ENCODE data around the gene PML.
A peak's percentile ranks its signal among the peaks of the same experiment; 100 is the strongest.

PML gene

DNA sequence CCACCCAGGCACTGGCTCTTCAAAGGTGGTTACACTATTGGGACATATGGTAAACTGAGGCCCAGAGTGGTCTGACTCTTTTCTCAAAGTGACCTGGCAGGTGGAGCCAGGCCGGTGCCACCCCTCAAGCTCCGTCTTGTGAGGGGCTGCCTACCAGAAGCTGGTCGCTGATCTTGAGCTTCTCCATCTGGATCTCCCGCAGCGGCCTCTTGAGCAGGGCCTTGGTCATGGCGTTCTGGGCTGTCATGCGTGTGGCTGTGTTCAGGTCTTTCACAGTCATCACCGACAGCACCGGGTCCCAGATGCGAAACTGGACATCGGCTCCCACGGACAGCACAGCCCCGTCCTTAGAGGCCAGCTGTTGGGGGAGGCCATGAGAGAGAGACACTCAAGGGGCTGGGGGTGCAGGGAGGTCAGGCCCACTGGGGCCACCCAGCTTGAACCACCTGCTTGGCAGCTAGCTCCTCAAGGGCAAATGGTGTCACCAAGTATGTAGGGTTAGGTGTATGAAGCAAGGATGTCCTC lies 6.0 kb upstream of the PML start:
- Histone ChIP-seq H3K9me3 (ENCODE audit: low read length) (no peaks in the 10 kb centered on the region), H3K9ac (ENCODE audit: low read length) (no peak overlapping the region), H3K9me2 (ENCODE audit: low read depth, low read length) (no peaks in the 10 kb centered on the region), H3K4me2 (ENCODE audit: low read length) (no peak overlapping the region), H3F3A (ENCODE audit: insufficient read depth, low read length) (no peaks in the 10 kb centered on the region), H3K4me1 (ENCODE audit: insufficient read depth, low read length, severe bottlenecking) (peaks cover 21% of the 10 kb centered on the region), H3K27me3 (ENCODE audit: insufficient read depth, low read length) (no peaks in the 10 kb centered on the region), H3K4me3 (ENCODE audit: low read depth, low read length, poor library complexity, severe bottlenecking) (no peak overlapping the region), H3K36me3 (ENCODE audit: insufficient read depth, low read length) (peaks cover 6% of the 10 kb centered on the region; the same call in 1 of the 2 replicates), H4K20me1 (ENCODE audit: insufficient read depth, low read length) (no peaks in the 10 kb centered on the region), H2AFZ (ENCODE audit: low read length) (no peak overlapping the region), H3K27ac (ENCODE audit: low read depth, low read length, poor library complexity, severe bottlenecking) (no peak overlapping the region), H3K79me2 (ENCODE audit: insufficient read depth, low read length) (no peaks in the 10 kb centered on the region)
- TF ChIP-seq, protein P1, sequence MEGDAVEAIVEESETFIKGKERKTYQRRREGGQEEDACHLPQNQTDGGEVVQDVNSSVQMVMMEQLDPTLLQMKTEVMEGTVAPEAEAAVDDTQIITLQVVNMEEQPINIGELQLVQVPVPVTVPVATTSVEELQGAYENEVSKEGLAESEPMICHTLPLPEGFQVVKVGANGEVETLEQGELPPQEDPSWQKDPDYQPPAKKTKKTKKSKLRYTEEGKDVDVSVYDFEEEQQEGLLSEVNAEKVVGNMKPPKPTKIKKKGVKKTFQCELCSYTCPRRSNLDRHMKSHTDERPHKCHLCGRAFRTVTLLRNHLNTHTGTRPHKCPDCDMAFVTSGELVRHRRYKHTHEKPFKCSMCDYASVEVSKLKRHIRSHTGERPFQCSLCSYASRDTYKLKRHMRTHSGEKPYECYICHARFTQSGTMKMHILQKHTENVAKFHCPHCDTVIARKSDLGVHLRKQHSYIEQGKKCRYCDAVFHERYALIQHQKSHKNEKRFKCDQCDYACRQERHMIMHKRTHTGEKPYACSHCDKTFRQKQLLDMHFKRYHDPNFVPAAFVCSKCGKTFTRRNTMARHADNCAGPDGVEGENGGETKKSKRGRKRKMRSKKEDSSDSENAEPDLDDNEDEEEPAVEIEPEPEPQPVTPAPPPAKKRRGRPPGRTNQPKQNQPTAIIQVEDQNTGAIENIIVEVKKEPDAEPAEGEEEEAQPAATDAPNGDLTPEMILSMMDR (IDR thresholded peaks at IDR 0.05; ENCODE audit: low read length): no peak
- no peak for TF ChIP-seq EZH2 (IDR thresholded peaks at IDR 0.05; ENCODE audit: borderline replicate concordance, low read length)

DNA sequence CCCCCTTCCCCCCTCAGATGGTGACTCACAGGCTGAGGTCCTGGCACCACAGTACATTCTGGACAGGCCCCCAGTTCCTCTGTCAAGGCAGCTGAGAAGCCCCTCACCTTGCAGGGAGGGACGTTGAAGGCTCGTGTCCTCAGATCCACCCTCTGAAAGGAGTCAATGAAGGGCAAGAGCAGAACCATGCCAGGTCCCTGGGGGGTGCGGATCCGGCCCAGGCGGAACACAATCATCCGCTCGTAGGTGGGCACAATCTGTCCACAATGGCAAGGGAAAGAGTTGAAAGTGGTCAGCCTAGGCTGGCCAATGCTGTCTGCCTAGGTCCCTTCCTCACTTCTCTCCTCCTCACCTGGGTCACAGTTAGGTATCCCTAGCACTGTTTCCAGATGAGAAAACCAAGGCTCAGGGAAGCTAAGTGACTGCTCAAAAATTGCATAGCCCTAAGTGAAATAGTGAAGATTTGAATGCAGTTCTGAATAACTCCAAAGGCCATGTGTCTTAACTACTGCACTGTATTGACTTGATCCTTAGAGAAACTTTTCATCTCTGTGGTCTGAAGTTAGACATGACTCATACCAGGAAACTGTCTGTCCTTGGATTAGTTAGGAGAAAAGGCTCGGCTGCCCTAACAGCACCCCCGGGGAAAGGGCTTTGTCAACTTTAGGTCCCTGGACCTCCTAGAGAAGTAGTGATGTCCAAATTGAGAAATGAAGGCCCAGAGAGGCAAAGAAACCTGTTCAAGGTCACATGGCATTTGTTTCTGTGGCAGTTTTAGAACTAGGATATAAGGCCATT lies 5.3 kb upstream of the PML start:
- H3K36me3 ChIP-seq (ENCODE audit: insufficient read depth, low read length): peaks cover 6% of the 10 kb centered on the region; the same call in 1 of the 2 replicates
- H3K27ac ChIP-seq (ENCODE audit: low read depth, low read length, poor library complexity, severe bottlenecking): no peak overlapping the region
- peaks cover 28% of the 10 kb centered on the region for H3K4me1 ChIP-seq (ENCODE audit: insufficient read depth, low read length, severe bottlenecking)
- no peak overlapping the region for H2AFZ ChIP-seq (ENCODE audit: low read length)
- no peak overlapping the region for H3K9ac ChIP-seq (ENCODE audit: low read length)
- H3F3A ChIP-seq (ENCODE audit: insufficient read depth, low read length): no peaks in the 10 kb centered on the region
- H3K9me2 ChIP-seq (ENCODE audit: low read depth, low read length): no peaks in the 10 kb centered on the region
- no peak overlapping the region for H3K4me2 ChIP-seq (ENCODE audit: low read length)
- H3K4me3 ChIP-seq (ENCODE audit: low read depth, low read length, poor library complexity, severe bottlenecking): no peak overlapping the region
- H3K9me3 ChIP-seq (ENCODE audit: low read length): no peaks in the 10 kb centered on the region
- H3K27me3 ChIP-seq (ENCODE audit: insufficient read depth, low read length): no peaks in the 10 kb centered on the region
- no peaks in the 10 kb centered on the region for H4K20me1 ChIP-seq (ENCODE audit: insufficient read depth, low read length)
- TF ChIP-seq, protein P1 (IDR thresholded peaks at IDR 0.05; ENCODE audit: low read length): no peak
- no peak for TF ChIP-seq EZH2 (IDR thresholded peaks at IDR 0.05; ENCODE audit: borderline replicate concordance, low read length)
- no peaks in the 10 kb centered on the region for H3K79me2 ChIP-seq (ENCODE audit: insufficient read depth, low read length)

DNA sequence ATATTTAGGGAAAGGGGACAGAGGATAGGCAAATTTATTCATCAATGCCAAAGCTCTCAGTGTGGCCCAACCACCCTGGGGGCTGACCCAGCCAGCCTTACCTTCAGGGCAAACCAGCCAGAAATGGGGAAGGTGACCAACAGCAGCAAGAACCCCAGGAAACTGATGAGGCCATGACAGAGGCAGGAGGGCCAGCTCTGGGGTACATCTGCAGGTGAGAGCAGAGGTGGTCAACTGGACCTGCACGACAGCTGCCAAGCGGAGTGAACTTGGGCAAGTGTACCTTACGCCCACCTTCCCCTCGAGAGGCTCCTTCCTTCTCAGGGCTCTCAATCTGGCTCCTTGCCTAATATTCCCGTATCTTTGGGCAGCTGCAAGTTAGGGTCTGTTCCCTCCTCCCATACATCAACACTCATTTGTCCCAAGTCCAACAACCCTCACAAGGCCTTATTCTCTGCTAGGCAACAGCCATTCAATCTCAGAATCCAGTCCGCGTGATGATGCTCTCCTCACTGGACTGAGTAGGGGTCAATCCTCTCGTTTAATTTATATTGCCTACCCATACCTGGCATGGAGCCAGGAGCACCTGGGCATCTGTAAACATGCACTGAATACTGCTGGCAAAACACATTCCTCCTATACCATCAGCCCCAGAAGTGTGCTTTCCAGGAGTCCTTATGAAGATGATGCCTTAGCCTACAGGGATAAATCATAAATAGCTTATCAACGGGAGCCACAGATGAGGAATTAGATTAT lies 4.1 kb upstream of the PML start:
- H3K36me3 ChIP-seq (ENCODE audit: insufficient read depth, low read length): peaks cover 2% of the 10 kb centered on the region; the same call in 1 of the 2 replicates
- H3K4me2 ChIP-seq (ENCODE audit: low read length): peak overlapping the region; percentile 87; the same call in 1 of the 2 replicates
- no peaks in the 10 kb centered on the region for H3F3A ChIP-seq (ENCODE audit: insufficient read depth, low read length)
- H3K4me3 ChIP-seq (ENCODE audit: low read depth, low read length, poor library complexity, severe bottlenecking): no peak overlapping the region
- H2AFZ ChIP-seq (ENCODE audit: low read length): no peak overlapping the region
- no peaks in the 10 kb centered on the region for H3K9me2 ChIP-seq (ENCODE audit: low read depth, low read length)
- no peak overlapping the region for H3K9ac ChIP-seq (ENCODE audit: low read length)
- no peaks in the 10 kb centered on the region for H3K27me3 ChIP-seq (ENCODE audit: insufficient read depth, low read length)
- H3K9me3 ChIP-seq (ENCODE audit: low read length): no peaks in the 10 kb centered on the region
- TF ChIP-seq, protein P1 (IDR thresholded peaks at IDR 0.05; ENCODE audit: low read length): no peak
- TF ChIP-seq EZH2 (IDR thresholded peaks at IDR 0.05; ENCODE audit: borderline replicate concordance, low read length): no peak
- H3K79me2 ChIP-seq (ENCODE audit: insufficient read depth, low read length): 0 out of 2 replicates have a peak, but pooled peaks cover 4% of the 10 kb centered on the region
- H3K4me1 ChIP-seq (ENCODE audit: insufficient read depth, low read length, severe bottlenecking): peaks cover 31% of the 10 kb centered on the region
- H4K20me1 ChIP-seq (ENCODE audit: insufficient read depth, low read length): no peaks in the 10 kb centered on the region
- H3K27ac ChIP-seq (ENCODE audit: low read depth, low read length, poor library complexity, severe bottlenecking): no peak overlapping the region

Data from OCI-LY1 (cell line).